ENCODE results near the gene MACROD2. TPM values are rescaled to one million over a fixed set of nuclear protein-coding genes. Genes with fewer than 3 reads are reported as not detected.

The MACROD2 gene
- polyA plus RNA-seq, 2 of the 4 experiments (the other 2 are of a cell fraction) = 0.96 to 1.3 TPM

DNA sequence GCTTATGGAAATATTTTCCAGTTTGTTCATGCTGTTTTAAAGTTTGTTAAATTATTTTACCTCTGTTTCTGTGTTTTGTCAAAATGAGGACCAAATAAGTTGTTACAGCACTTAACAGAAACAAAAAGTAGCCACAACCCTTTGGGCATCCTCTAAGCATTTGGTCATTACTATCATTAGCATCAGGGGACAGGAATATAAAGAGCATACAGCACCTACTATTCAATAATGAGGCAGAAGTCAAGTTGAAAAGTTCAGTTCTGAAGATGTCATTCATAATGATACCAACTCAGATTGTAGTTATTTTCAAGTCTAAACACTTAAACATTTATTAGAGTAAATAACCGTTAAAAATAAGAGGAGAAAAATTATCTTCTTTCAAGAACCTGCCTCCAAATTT, 1204.4 kb downstream of the MACROD2 start:
- Histone ChIP-seq H3K27ac (no peak overlapping the region), H3K4me1 (no peaks in the 10 kb centered on the region), H3K9me3 (no peaks in the 10 kb centered on the region), H3K4me3 (no peak overlapping the region), H3K4me2 (no peak overlapping the region)
- peak; percentile 84 for FAIRE-seq
- ChIA-PET CTCF (no interaction called here), POLR2A (no interaction called here)
- 90% methylated on average over 1 of the region's 1 CpG for WGBS (ENCODE audit: missing lambda C conversion rate)
- TF ChIP-seq, protein P1, sequence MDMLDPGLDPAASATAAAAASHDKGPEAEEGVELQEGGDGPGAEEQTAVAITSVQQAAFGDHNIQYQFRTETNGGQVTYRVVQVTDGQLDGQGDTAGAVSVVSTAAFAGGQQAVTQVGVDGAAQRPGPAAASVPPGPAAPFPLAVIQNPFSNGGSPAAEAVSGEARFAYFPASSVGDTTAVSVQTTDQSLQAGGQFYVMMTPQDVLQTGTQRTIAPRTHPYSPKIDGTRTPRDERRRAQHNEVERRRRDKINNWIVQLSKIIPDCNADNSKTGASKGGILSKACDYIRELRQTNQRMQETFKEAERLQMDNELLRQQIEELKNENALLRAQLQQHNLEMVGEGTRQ (IDR thresholded peaks at IDR 0.05) = no peak
- TF ChIP-seq MAFK (IDR thresholded peaks at IDR 0.05; ENCODE audit: partially characterized antibody) (no peak), ZSCAN20 (CRISPR knock-in tag; IDR thresholded peaks at IDR 0.05) (no peak), EHF (CRISPR knock-in tag; IDR thresholded peaks at IDR 0.05) (no peak), HOXA7 (CRISPR knock-in tag; IDR thresholded peaks at IDR 0.05) (no peak), CBX8 (IDR thresholded peaks at IDR 0.05) (no peak)
- no peak for ATAC-seq
- no peak for DNase-seq (ENCODE audit: low read depth in 1 of 2, low spot score in 1 of 2)

DNA sequence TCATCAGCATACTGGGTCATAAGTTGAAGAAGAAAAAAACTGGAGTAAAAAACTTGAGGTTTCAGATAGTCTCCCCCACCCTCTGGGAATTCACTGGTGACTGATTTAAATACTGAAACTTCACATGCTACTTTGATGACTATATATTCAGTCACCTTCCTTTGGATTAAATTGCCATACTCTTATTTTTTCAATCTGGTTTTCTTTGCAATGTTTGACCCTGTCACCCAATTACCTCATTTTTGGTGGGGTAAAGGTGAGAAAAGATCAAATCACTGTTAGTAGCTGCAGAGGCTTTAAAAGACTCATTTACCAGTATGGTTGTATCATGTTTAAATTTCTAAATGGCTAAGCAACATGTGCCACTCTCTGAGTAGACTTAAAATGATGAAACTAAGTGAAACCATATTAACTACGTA, 1204.8 kb downstream of the MACROD2 start:
- POLR2A ChIA-PET = no interaction called here
- Histone ChIP-seq H3K4me2 (no peak overlapping the region), H3K4me1 (no peaks in the 10 kb centered on the region), H3K4me3 (no peak overlapping the region), H3K9me3 (no peaks in the 10 kb centered on the region), H3K27ac (no peak overlapping the region)
- DNase-seq (ENCODE audit: low read depth in 1 of 2, low spot score in 1 of 2) (no peak), ATAC-seq (no peak), FAIRE-seq (no peak)
- TF ChIP-seq ESRRA (IDR thresholded peaks at IDR 0.05; ENCODE audit: borderline replicate concordance, low read length) = no peak
- no peak for TF ChIP-seq EHF (CRISPR knock-in tag; IDR thresholded peaks at IDR 0.05)
- TF ChIP-seq NPAS2 (CRISPR knock-in tag; IDR thresholded peaks at IDR 0.05; ENCODE audit: borderline replicate concordance) = no peak
- TF ChIP-seq SMC3 (IDR thresholded peaks at IDR 0.05) = no peak
- TF ChIP-seq HOXA7 (CRISPR knock-in tag; IDR thresholded peaks at IDR 0.05) = no peak
- TF ChIP-seq CHD2 (IDR thresholded peaks at IDR 0.05; ENCODE audit: low read length, partially characterized antibody) = no peak
- no peak for TF ChIP-seq NR3C1 (IDR thresholded peaks at IDR 0.05)
- TF ChIP-seq FOXS1 (CRISPR knock-in tag; IDR thresholded peaks at IDR 0.05) = no peak
- TF ChIP-seq RNF2 (IDR thresholded peaks at IDR 0.05; ENCODE audit: borderline replicate concordance, low read depth) = no peak
- TF ChIP-seq, protein P2, sequence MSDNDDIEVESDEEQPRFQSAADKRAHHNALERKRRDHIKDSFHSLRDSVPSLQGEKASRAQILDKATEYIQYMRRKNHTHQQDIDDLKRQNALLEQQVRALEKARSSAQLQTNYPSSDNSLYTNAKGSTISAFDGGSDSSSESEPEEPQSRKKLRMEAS (IDR thresholded peaks at IDR 0.05) = no peak
- no peak for TF ChIP-seq ZFP36 (IDR thresholded peaks at IDR 0.05; ENCODE audit: borderline replicate concordance, partially characterized antibody)
- TF ChIP-seq CBX8 (IDR thresholded peaks at IDR 0.05) = no peak
- TF ChIP-seq, protein P1 (IDR thresholded peaks at IDR 0.05) = no peak
- no peak for TF ChIP-seq RAD21 (conservative IDR thresholded peaks at IDR 0.05 in 1 of 2, IDR thresholded peaks at IDR 0.05 in 1 of 2)
- no peak for TF ChIP-seq ZC3H11A (IDR thresholded peaks at IDR 0.05)
- 66% methylated on average over 1 of the region's 1 CpG for WGBS (ENCODE audit: missing lambda C conversion rate)
- CTCF ChIA-PET = no interaction called here

DNA sequence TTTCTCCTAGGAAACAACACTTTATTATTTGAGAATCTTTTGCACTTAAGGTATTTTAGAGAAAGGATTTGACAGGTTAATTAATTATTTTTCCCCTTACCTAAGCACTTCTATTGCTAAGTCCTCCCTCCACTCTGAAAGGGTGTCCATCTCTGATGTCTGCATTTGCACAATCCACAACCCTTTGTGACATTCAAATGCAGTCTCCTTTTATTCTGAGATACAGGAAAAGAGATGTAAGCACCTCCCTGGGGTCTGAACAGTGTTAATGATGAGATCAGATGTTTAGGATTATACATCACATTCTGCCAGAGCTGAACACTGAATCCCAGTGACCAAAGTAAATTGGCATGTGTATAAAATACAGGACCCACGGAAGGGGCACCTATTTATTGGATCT, 1206.3 kb downstream of the MACROD2 start:
- CTCF ChIA-PET = no interaction called here
- POLR2A ChIA-PET = no interaction called here
- Histone ChIP-seq H3K4me2 (no peak overlapping the region), H3K4me1 (no peaks in the 10 kb centered on the region; the same call in 2 of the 3 replicates), H3K27ac (no peak overlapping the region), H3K9me3 (no peaks in the 10 kb centered on the region), H3K4me3 (no peak overlapping the region)
- FAIRE-seq (no peak), DNase-seq (ENCODE audit: low read depth in 1 of 2, low spot score in 1 of 2) (no peak), ATAC-seq (no peak)
- TF ChIP-seq TP53 (CRISPR knock-in tag; IDR thresholded peaks at IDR 0.05) (no peak), JUNB (IDR thresholded peaks at IDR 0.05) (no peak), RNF2 (IDR thresholded peaks at IDR 0.05; ENCODE audit: borderline replicate concordance, low read depth) (no peak), RARB (CRISPR knock-in tag; IDR thresholded peaks at IDR 0.05) (no peak), MAFK (IDR thresholded peaks at IDR 0.05; ENCODE audit: partially characterized antibody) (peak; percentile 28), HOXB5 (CRISPR knock-in tag; IDR thresholded peaks at IDR 0.05) (no peak), ZNF302 (CRISPR knock-in tag; IDR thresholded peaks at IDR 0.05) (no peak)
- WGBS (ENCODE audit: missing lambda C conversion rate) = 53% methylated on average over 1 of the region's 1 CpG

All from A549 (cell line).